ENCODE data around the gene SOCS2.

DNA sequence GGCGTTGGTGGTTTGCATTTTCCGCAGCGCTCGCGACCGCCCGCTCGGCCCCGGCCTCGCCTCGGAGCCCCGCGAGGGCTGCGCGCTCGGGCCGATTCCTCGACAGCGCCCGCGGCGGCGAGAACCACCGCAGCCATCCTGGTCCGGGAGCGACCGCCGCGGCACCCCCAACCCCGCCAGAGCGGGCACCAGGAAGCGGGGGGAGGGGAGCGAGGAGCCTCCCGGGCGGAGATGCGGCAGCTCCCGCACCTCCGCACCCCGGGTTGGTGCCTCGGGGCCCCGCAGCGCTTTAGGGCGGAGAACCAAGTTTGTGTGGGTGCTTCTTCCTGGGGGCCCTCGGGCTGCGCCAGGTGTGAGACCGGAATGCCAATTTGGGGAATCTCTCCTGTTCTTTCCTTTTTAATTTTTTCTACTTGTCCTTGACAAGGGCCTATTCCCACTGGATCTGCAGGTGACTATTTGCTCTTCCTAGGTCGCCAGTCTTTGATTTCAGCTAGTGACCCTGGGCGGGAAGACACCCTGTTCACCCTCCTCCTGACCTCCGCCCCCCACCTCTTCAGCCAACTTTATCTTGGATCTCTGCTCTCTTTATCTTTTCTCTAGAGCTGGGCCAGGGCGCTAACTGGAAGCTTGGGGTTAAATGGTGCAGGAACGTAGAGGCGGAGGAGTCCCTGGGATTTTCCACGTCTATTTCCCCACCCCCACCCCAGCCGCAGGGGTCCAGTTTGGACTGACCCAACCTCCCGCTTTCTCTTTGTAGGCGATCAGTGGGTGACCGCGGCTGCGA is at the start of gene SOCS2:
- TF ChIP-seq, protein P1, sequence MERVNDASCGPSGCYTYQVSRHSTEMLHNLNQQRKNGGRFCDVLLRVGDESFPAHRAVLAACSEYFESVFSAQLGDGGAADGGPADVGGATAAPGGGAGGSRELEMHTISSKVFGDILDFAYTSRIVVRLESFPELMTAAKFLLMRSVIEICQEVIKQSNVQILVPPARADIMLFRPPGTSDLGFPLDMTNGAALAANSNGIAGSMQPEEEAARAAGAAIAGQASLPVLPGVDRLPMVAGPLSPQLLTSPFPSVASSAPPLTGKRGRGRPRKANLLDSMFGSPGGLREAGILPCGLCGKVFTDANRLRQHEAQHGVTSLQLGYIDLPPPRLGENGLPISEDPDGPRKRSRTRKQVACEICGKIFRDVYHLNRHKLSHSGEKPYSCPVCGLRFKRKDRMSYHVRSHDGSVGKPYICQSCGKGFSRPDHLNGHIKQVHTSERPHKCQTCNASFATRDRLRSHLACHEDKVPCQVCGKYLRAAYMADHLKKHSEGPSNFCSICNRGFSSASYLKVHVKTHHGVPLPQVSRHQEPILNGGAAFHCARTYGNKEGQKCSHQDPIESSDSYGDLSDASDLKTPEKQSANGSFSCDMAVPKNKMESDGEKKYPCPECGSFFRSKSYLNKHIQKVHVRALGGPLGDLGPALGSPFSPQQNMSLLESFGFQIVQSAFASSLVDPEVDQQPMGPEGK (CRISPR knock-in tag; IDR thresholded peaks at IDR 0.05; ENCODE audit: borderline replicate concordance): 0 out of 2 replicates have a peak, but pooled peaks have one; percentile 31
- TF ChIP-seq, protein P2, sequence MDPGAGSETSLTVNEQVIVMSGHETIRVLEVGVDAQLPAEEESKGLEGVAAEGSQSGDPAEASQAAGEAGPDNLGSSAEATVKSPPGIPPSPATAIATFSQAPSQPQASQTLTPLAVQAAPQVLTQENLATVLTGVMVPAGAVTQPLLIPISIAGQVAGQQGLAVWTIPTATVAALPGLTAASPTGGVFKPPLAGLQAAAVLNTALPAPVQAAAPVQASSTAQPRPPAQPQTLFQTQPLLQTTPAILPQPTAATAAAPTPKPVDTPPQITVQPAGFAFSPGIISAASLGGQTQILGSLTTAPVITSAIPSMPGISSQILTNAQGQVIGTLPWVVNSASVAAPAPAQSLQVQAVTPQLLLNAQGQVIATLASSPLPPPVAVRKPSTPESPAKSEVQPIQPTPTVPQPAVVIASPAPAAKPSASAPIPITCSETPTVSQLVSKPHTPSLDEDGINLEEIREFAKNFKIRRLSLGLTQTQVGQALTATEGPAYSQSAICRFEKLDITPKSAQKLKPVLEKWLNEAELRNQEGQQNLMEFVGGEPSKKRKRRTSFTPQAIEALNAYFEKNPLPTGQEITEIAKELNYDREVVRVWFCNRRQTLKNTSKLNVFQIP (CRISPR knock-in tag; IDR thresholded peaks at IDR 0.05; ENCODE audit: borderline replicate concordance, low read depth): no peak
- no peak for TF ChIP-seq ZNF565 (CRISPR knock-in tag; conservative IDR thresholded peaks at IDR 0.05; ENCODE audit: low read depth)
- TF ChIP-seq ARNTL (CRISPR knock-in tag; IDR thresholded peaks at IDR 0.05; ENCODE audit: borderline replicate concordance, low read depth): no peak
- no peak for TF ChIP-seq ZFP3 (CRISPR knock-in tag; IDR thresholded peaks at IDR 0.05)
- no peak for TF ChIP-seq GLIS3 (CRISPR knock-in tag; IDR thresholded peaks at IDR 0.05)
- no peak for TF ChIP-seq ISL1 (CRISPR knock-in tag; IDR thresholded peaks at IDR 0.05)
- no peak for TF ChIP-seq OSR1 (CRISPR knock-in tag; IDR thresholded peaks at IDR 0.05)
